Activated naive CD4-positive, alpha-beta T cell treated with anti-CD3 and anti-CD28 coated beads, Interleukin-2, amount 50 U/mL, for 16 hours (primary cell): ENCODE results near the gene FOXD1.
"Not testable (repeated sequence)": the region's sequence is repeated elsewhere in the genome, so short reads cannot be mapped to it uniquely, and the experiment has no call there.

Experiments
- DNase-seq: peaks from one replicate; pipeline ENCODE4 v3.0.0-alpha.2; 2020

The FOXD1 gene

GRCh38 chr5:73411936-73412596 lies 36.5 kb downstream of the FOXD1 start:
- no peak for DNase-seq

DNA sequence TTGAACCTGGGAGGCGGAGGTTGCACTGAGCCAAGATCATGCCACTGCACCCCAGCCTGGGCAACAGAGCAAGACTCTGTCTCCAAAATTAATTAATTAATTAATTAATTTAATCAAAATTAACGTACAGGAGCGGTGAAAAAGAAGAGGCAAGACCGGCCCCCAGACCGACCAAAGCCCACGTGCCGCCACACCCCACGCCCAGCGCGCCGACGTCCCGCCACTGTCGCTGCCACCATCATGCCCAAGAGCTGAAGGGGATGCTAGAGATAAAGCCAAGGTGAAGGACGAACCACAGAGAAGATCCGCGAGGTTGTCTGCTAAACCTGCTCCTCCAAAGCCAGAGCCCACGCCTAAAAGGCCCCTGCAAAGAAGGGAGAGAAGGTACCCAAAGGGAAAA lies 38.6 kb downstream of the FOXD1 start:
- DNase-seq, result not testable (repeated sequence)

- DNase-seq, result no peak
Measured at GRCh38 chr5:73405691-73406090, 42.9 kb downstream of the FOXD1 start.

DNA sequence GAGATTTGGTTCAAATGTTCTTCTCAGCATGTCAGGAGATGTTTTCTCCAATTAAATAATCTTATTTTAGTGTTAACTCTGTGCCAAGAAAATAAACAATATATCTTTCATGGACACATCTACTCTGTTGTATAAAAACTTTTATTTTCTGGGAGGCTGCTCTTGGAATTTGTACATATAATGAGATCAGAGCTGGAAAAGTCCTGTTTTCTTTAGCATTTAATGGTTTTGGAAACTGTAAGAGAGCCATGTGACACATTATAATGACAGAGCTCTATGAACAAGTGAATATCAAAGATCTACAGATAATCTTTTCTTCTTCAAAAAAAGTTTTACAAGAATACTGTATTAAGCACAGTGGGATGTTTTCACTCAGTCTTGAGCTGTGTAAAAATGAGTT lies 48.8 kb downstream of the FOXD1 start:
- no peak for DNase-seq
